Measurements from ENCODE around the gene BCAS3.
"Not testable (repeated sequence)": the region's sequence is repeated elsewhere in the genome, so short reads cannot be mapped to it uniquely, and the experiment has no call there.

Gene BCAS3

DNA sequence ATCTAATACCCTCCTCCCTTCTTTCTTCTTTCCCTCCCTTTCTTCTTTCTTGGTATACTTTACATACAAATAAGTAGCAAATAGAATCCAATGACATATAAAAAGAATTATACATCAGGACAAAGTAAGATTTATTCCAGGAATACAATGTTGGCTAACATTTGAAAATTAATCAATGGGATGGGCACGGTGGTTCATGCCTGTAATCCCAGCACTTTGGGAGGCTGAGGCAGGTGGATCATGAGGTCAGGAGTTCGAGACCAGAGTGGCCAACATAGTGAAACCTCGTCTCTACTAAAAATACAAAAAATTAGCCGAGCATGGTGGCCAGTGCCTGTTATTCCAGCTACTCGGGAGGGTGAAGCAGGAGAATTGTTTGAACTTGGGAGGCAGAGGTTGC lies 72.1 kb downstream of the BCAS3 start:
- ATAC-seq (ENCODE audit: low read depth) (no peak), DNase-seq (ENCODE audit: low spot score) (no peak)
- Histone ChIP-seq H3K4me3 (ENCODE audit: severe bottlenecking) (no peak overlapping the region), H3K4me1 (ENCODE audit: insufficient read depth, poor library complexity, severe bottlenecking) (no peaks in the 10 kb centered on the region), H3K9me3 (ENCODE audit: severe bottlenecking) (no peaks in the 10 kb centered on the region), H3K27ac (ENCODE audit: poor library complexity, severe bottlenecking) (no peak overlapping the region), H3K27me3 (ENCODE audit: insufficient read depth, poor library complexity, severe bottlenecking) (no peaks in the 10 kb centered on the region), H3K36me3 (ENCODE audit: low read depth) (no peaks in the 10 kb centered on the region)
- TF ChIP-seq CTCF (IDR thresholded peaks at IDR 0.05; ENCODE audit: poor library complexity, severe bottlenecking): no peak

DNA sequence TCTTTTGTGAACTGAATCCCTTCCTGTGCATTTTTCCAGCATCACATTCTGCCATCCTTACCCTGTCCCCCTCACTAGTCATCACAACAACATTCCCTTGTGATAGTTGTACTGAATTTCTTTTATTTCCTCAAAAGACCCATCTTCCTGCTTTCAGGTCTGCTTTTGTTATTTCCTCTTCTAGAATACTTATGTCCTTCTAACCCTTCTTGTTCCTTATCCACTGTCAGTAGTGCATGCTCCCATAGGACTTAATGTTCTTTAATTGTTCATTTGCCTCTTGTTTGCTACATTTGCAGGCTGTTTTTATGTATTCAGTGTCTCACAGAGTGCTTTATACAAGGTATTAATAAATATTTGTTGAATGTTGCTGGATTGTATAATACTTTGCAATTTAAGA lies 73.0 kb downstream of the BCAS3 start:
- Histone ChIP-seq H3K9me3 (ENCODE audit: severe bottlenecking) (no peaks in the 10 kb centered on the region), H3K4me1 (ENCODE audit: insufficient read depth, poor library complexity, severe bottlenecking) (no peaks in the 10 kb centered on the region), H3K27me3 (ENCODE audit: insufficient read depth, poor library complexity, severe bottlenecking) (no peaks in the 10 kb centered on the region), H3K4me3 (ENCODE audit: severe bottlenecking) (no peak overlapping the region), H3K27ac (ENCODE audit: poor library complexity, severe bottlenecking) (no peak overlapping the region), H3K36me3 (ENCODE audit: low read depth) (no peaks in the 10 kb centered on the region)
- ATAC-seq (ENCODE audit: low read depth) (no peak), DNase-seq (ENCODE audit: low spot score) (no peak)
- no peak for TF ChIP-seq CTCF (IDR thresholded peaks at IDR 0.05; ENCODE audit: poor library complexity, severe bottlenecking)

DNA sequence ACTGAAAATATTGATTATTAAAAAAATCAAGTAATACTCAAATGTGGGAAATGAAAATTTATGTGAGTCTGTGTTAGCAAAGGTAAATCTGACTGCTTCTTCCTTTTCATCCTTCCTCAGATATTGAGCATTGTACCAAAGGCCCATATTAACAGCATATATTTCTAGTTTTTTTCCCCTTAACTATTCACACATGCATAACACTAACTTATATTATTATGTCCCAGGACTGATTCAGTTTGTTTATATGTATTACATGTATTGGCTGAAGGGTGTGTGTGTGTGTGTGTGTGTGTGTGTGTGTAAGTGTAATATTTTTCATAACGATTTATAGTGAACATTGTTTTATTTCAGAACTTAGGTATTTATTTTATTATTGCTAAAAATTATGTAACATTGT lies 74.2 kb downstream of the BCAS3 start:
- no peaks in the 10 kb centered on the region for H3K9me3 ChIP-seq (ENCODE audit: severe bottlenecking)
- no peak overlapping the region for H3K27ac ChIP-seq (ENCODE audit: poor library complexity, severe bottlenecking)
- no peaks in the 10 kb centered on the region for H3K27me3 ChIP-seq (ENCODE audit: insufficient read depth, poor library complexity, severe bottlenecking)
- TF ChIP-seq CTCF (IDR thresholded peaks at IDR 0.05; ENCODE audit: poor library complexity, severe bottlenecking): no peak
- H3K4me3 ChIP-seq (ENCODE audit: severe bottlenecking): no peak overlapping the region
- no peaks in the 10 kb centered on the region for H3K36me3 ChIP-seq (ENCODE audit: low read depth)
- ATAC-seq (ENCODE audit: low read depth) (no peak), DNase-seq (ENCODE audit: low spot score) (no peak)
- no peaks in the 10 kb centered on the region for H3K4me1 ChIP-seq (ENCODE audit: insufficient read depth, poor library complexity, severe bottlenecking)

DNA sequence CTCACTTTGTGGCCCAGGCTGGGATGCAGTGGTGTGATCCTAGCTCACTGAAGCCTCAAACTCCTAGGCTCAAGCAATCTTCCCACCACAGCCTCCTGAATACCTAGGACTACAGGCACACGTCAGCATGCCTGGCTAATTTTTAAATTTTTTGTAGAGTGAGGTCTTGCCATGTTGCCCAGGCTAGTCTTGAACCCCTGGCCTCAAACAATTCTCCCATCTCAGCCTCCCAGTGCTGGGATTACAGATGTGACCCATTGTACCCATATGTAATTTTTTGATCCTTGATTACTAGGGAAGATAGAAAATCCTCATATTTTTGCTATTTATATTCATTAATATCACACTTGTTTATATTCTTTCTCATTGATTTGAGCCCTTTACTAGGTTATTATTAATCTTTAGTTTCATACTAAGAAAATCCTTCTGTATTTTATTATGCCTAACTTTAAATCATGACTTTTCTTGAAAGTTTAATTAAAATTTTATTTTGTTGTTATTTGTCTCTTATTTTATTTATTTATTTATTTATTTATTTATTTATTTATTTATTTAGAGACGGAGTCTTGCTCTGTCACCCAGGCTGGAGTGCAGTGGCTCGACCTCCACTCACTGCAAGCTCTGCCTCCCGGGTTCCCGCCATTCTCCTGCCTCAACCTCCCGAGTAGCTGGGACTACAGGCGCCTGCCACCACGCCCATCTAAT lies 75.4 kb downstream of the BCAS3 start:
- no peak for ATAC-seq (ENCODE audit: low read depth)
- no peak for TF ChIP-seq CTCF (IDR thresholded peaks at IDR 0.05; ENCODE audit: poor library complexity, severe bottlenecking)
- H3K27me3 ChIP-seq (ENCODE audit: insufficient read depth, poor library complexity, severe bottlenecking): no peaks in the 10 kb centered on the region
- H3K4me1 ChIP-seq (ENCODE audit: insufficient read depth, poor library complexity, severe bottlenecking): no peaks in the 10 kb centered on the region
- DNase-seq (ENCODE audit: low spot score): no peak
- no peak overlapping the region for H3K27ac ChIP-seq (ENCODE audit: poor library complexity, severe bottlenecking)
- no peaks in the 10 kb centered on the region for H3K36me3 ChIP-seq (ENCODE audit: low read depth)
- H3K4me3 ChIP-seq (ENCODE audit: severe bottlenecking): no peak overlapping the region
- H3K9me3 ChIP-seq (ENCODE audit: severe bottlenecking): no peaks in the 10 kb centered on the region

- no peak overlapping the region for H3K27ac ChIP-seq (ENCODE audit: poor library complexity, severe bottlenecking)
- no peaks in the 10 kb centered on the region for H3K9me3 ChIP-seq (ENCODE audit: severe bottlenecking)
- no peak for TF ChIP-seq CTCF (IDR thresholded peaks at IDR 0.05; ENCODE audit: poor library complexity, severe bottlenecking)
- ATAC-seq (ENCODE audit: low read depth) (no peak), DNase-seq (ENCODE audit: low spot score) (no peak)
- no peaks in the 10 kb centered on the region for H3K36me3 ChIP-seq (ENCODE audit: low read depth)
- no peak overlapping the region for H3K4me3 ChIP-seq (ENCODE audit: severe bottlenecking)
- H3K27me3 ChIP-seq (ENCODE audit: insufficient read depth, poor library complexity, severe bottlenecking): no peaks in the 10 kb centered on the region
- no peaks in the 10 kb centered on the region for H3K4me1 ChIP-seq (ENCODE audit: insufficient read depth, poor library complexity, severe bottlenecking)
These were observed 76.5 kb downstream of the BCAS3 start for GRCh38 chr17:60754057-60754604.

GRCh38 chr17:60756798-60757197 lies 79.1 kb downstream of the BCAS3 start:
- DNase-seq (ENCODE audit: low spot score); H3K4me1 ChIP-seq (ENCODE audit: insufficient read depth, poor library complexity, severe bottlenecking); H3K9me3 ChIP-seq (ENCODE audit: severe bottlenecking); H3K27me3 ChIP-seq (ENCODE audit: insufficient read depth, poor library complexity, severe bottlenecking); ATAC-seq (ENCODE audit: low read depth); H3K27ac ChIP-seq (ENCODE audit: poor library complexity, severe bottlenecking); H3K36me3 ChIP-seq (ENCODE audit: low read depth); H3K4me3 ChIP-seq (ENCODE audit: severe bottlenecking): not testable (repeated sequence)

All from RWPE2 (cell line).